ENCODE measurements around the gene PMEPA1.

DNA sequence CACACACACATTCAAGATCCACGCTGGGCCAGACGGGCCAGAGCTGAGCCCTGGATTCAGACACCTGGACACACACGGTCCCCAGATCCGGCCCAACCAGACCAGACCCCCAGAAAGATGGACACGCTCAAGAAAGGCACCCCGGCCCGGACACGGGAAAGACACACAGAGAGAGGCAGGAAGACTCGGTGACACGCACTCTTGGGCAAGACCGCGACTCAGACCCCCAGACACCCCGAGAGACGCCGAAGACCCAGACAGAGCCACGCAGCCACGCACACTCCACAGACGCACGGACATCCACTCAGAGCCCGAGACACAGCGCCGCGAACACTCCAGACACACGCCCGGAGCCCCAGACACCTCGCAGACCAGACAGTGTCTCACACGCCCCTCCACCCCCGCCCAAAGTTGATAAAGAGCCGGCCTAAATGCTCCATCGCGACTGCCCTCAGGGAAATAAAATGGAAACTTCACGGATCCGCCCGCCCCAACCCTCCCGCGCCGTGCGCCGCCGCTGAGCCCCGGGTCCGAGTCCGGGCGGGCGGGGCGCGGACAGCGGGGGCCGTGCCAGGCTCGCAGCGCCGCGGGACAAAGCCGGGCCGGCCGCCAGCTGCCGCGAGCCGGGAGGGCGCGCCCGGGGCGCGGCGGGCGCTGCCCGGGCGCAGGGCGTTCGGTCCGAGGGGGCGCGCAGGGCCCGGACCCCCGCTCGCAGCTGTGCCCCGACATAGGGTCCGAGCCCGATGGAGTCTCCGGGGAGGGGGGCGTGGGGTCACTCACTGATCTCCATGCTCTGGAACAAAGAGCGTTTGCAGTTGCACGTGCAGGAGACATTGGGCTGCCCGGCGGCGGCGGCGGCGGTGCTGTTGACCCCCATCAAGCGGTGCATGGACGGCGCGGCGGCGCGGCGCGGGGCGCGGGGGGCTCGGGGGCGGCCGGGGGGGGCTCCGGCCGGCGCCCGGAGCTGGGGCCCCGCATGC lies 831 bp downstream of the PMEPA1 start:
- TF ChIP-seq, protein P1, sequence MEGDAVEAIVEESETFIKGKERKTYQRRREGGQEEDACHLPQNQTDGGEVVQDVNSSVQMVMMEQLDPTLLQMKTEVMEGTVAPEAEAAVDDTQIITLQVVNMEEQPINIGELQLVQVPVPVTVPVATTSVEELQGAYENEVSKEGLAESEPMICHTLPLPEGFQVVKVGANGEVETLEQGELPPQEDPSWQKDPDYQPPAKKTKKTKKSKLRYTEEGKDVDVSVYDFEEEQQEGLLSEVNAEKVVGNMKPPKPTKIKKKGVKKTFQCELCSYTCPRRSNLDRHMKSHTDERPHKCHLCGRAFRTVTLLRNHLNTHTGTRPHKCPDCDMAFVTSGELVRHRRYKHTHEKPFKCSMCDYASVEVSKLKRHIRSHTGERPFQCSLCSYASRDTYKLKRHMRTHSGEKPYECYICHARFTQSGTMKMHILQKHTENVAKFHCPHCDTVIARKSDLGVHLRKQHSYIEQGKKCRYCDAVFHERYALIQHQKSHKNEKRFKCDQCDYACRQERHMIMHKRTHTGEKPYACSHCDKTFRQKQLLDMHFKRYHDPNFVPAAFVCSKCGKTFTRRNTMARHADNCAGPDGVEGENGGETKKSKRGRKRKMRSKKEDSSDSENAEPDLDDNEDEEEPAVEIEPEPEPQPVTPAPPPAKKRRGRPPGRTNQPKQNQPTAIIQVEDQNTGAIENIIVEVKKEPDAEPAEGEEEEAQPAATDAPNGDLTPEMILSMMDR (IDR thresholded peaks at IDR 0.05) = no peak
- TF ChIP-seq POLR2A (IDR thresholded peaks at IDR 0.05) = no peak
